Measurements from ENCODE around the gene SLC4A5. TPM values are rescaled to one million over a fixed set of nuclear protein-coding genes. Genes with fewer than 3 reads are reported as not detected.

Gene SLC4A5
- total RNA-seq, 1 donor = 0.36 TPM

DNA sequence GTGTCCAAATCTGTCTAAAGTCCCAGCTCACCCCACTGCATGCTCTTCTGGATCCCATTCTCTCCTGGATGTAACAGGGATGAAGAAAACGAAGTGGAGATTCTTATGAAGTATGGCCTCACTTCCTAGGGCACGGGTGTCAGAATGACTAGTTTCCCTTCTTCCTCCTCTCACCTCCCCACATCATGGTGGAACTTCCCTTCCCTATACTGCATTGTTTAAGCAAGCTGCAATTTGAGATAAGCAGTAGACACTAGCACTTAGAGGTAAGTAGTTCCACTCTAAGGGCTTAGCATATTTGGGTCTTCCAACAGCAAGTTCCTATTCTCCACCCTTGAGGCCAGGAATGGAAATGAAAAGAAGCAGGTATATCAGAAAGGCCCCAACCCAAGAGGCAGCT, 29.7 kb downstream of the SLC4A5 start:
- TF ChIP-seq, protein P1, sequence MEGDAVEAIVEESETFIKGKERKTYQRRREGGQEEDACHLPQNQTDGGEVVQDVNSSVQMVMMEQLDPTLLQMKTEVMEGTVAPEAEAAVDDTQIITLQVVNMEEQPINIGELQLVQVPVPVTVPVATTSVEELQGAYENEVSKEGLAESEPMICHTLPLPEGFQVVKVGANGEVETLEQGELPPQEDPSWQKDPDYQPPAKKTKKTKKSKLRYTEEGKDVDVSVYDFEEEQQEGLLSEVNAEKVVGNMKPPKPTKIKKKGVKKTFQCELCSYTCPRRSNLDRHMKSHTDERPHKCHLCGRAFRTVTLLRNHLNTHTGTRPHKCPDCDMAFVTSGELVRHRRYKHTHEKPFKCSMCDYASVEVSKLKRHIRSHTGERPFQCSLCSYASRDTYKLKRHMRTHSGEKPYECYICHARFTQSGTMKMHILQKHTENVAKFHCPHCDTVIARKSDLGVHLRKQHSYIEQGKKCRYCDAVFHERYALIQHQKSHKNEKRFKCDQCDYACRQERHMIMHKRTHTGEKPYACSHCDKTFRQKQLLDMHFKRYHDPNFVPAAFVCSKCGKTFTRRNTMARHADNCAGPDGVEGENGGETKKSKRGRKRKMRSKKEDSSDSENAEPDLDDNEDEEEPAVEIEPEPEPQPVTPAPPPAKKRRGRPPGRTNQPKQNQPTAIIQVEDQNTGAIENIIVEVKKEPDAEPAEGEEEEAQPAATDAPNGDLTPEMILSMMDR (IDR thresholded peaks at IDR 0.05; ENCODE audit: extremely low read depth, low read depth, low read length) = no peak
- no peak for DNase-seq (ENCODE audit: insufficient read length, low spot score, missing footprints)
- Histone ChIP-seq H3K4me1 (ENCODE audit: insufficient read depth, low read length) (no peaks in the 10 kb centered on the region), H3K4me2 (ENCODE audit: insufficient read depth, low read length) (no peak overlapping the region), H2AFZ (ENCODE audit: low read length) (no peak overlapping the region), H3K27ac (ENCODE audit: low read depth, low read length) (no peak overlapping the region), H3K4me3 (ENCODE audit: insufficient read depth, low read length) (no peak overlapping the region), H3K79me2 (ENCODE audit: insufficient read depth, low read length) (no peaks in the 10 kb centered on the region), H4K20me1 (ENCODE audit: insufficient read depth, low read length) (no peaks in the 10 kb centered on the region), H3K27me3 (ENCODE audit: insufficient read depth, low read length) (no peaks in the 10 kb centered on the region), H3K36me3 (ENCODE audit: insufficient read depth, low read length) (no peaks in the 10 kb centered on the region), H3K9me3 (ENCODE audit: low read depth, low read length) (no peaks in the 10 kb centered on the region)

DNA sequence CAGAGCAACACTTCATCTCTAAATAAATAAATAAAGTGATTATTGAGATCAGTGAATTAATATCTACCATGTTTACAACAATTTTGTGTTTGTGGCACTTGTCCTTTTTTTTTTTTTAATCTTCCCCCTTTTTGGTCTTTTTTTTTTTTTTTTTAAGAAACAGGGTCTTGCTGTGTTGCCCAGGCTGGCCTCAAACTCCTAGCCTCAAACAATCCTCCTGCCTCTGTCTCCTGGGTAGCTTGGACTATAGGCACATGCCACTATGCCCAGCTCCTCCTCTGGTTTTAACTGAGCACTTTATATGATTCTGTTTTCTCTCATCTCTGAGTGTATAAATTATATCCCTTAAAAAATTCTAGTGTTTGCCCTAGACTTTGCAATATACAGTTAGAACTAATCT, 30.3 kb downstream of the SLC4A5 start:
- H3K4me3 ChIP-seq (ENCODE audit: insufficient read depth, low read length) = no peak overlapping the region
- no peaks in the 10 kb centered on the region for H3K79me2 ChIP-seq (ENCODE audit: insufficient read depth, low read length)
- H3K27me3 ChIP-seq (ENCODE audit: insufficient read depth, low read length) = no peaks in the 10 kb centered on the region
- no peaks in the 10 kb centered on the region for H3K4me1 ChIP-seq (ENCODE audit: insufficient read depth, low read length)
- TF ChIP-seq, protein P1 (IDR thresholded peaks at IDR 0.05; ENCODE audit: extremely low read depth, low read depth, low read length) = no peak
- H3K9me3 ChIP-seq (ENCODE audit: low read depth, low read length) = no peaks in the 10 kb centered on the region
- no peak overlapping the region for H3K27ac ChIP-seq (ENCODE audit: low read depth, low read length)
- no peaks in the 10 kb centered on the region for H3K36me3 ChIP-seq (ENCODE audit: insufficient read depth, low read length)
- no peaks in the 10 kb centered on the region for H4K20me1 ChIP-seq (ENCODE audit: insufficient read depth, low read length)
- no peak for DNase-seq (ENCODE audit: insufficient read length, low spot score, missing footprints)
- no peak overlapping the region for H2AFZ ChIP-seq (ENCODE audit: low read length)
- H3K4me2 ChIP-seq (ENCODE audit: insufficient read depth, low read length) = no peak overlapping the region

DNA sequence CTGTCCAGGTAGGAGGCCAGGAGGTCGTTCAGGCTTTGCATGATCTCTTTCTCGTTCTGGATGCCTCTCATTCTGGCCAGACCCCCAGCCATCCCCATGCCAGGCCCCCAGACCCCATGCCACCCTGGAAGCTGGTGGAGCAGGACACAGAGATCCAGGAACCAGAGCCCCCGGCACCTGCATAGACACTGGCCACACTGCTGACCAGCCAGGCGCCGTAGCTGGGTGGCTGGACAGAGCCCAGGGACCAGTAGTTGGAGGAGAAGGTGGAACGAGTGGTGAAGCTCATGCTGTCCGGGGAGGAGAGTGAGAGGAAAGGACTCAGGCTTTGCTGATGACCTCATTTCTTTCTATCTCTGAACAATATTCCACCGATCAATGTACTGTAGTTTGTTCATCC, 35.5 kb downstream of the SLC4A5 start:
- Histone ChIP-seq H3K27ac (ENCODE audit: low read depth, low read length) (no peak overlapping the region), H3K4me3 (ENCODE audit: insufficient read depth, low read length) (no peak overlapping the region), H2AFZ (ENCODE audit: low read length) (no peak overlapping the region), H3K9me3 (ENCODE audit: low read depth, low read length) (no peaks in the 10 kb centered on the region), H4K20me1 (ENCODE audit: insufficient read depth, low read length) (no peaks in the 10 kb centered on the region), H3K79me2 (ENCODE audit: insufficient read depth, low read length) (no peaks in the 10 kb centered on the region), H3K4me2 (ENCODE audit: insufficient read depth, low read length) (no peak overlapping the region), H3K4me1 (ENCODE audit: insufficient read depth, low read length) (no peaks in the 10 kb centered on the region), H3K27me3 (ENCODE audit: insufficient read depth, low read length) (no peaks in the 10 kb centered on the region), H3K36me3 (ENCODE audit: insufficient read depth, low read length) (no peaks in the 10 kb centered on the region)
- DNase-seq (ENCODE audit: insufficient read length, low spot score, missing footprints) = no peak
- TF ChIP-seq, protein P1 (IDR thresholded peaks at IDR 0.05; ENCODE audit: extremely low read depth, low read depth, low read length) = no peak

DNA sequence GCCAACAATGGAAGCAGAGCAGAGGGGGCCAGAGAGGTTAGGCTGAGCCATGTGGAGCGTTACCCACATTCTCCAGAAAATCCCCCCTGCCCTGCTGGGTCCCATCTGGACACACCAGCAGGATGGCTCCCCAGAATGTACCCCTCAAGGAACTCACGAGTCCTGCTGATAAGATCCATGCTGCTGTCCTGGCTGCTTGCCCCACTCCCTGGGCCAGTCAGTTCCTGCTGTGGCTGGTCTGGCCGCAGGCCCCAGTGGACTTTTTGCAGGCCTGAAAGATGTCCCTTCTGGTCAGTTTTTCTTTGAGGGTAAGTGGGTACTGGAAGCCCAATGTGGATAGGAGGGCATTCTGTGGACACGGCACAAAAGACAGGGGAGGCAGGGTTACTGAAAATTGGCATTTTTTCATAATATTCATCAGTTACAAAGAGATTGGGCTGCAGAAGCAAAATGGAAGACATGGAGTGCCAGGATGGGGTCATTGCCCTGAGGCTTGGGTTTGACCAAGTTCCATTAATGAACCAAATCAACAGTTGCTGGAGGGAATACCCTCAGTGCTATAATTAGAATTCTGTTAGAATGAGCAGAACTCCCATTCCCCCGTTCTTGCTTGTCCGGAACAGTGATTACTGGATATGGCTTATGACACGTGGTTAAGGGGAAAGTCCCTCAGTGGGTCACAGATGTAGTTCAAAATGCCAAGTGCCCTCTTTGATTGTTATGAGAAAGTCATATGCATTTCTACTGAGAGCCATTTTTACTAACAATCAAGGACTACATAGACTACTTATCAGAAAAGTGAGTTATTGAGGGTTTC, 38.7 kb downstream of the SLC4A5 start:
- no peak overlapping the region for H3K4me3 ChIP-seq (ENCODE audit: insufficient read depth, low read length)
- peak; percentile 54 for DNase-seq (ENCODE audit: insufficient read length, low spot score, missing footprints)
- no peaks in the 10 kb centered on the region for H3K4me1 ChIP-seq (ENCODE audit: insufficient read depth, low read length)
- no peaks in the 10 kb centered on the region for H3K9me3 ChIP-seq (ENCODE audit: low read depth, low read length)
- no peaks in the 10 kb centered on the region for H3K79me2 ChIP-seq (ENCODE audit: insufficient read depth, low read length)
- no peaks in the 10 kb centered on the region for H3K27me3 ChIP-seq (ENCODE audit: insufficient read depth, low read length)
- no peak overlapping the region for H2AFZ ChIP-seq (ENCODE audit: low read length)
- H3K4me2 ChIP-seq (ENCODE audit: insufficient read depth, low read length) = no peak overlapping the region
- H3K36me3 ChIP-seq (ENCODE audit: insufficient read depth, low read length) = no peaks in the 10 kb centered on the region
- H3K27ac ChIP-seq (ENCODE audit: low read depth, low read length) = no peak overlapping the region
- TF ChIP-seq, protein P1 (IDR thresholded peaks at IDR 0.05; ENCODE audit: extremely low read depth, low read depth, low read length) = no peak
- no peaks in the 10 kb centered on the region for H4K20me1 ChIP-seq (ENCODE audit: insufficient read depth, low read length)

Data from osteoblast (primary cell).